Gastroesophageal sphincter (tissue), 3 donors: Measurements from ENCODE around the gene LRRC1.

Experiments
- EP300 ChIP-seq: sonication (generic); formaldehyde crosslinking; IDR thresholded peaks from one replicate; pipeline ENCODE4 v1.6.1; 2017; ENCODE audit warnings: antibody characterized with exemption, mild to moderate bottlenecking
- POLR2A ChIP-seq, 2 donors: fragments of 450-650 bp; IDR thresholded peaks; one replicate each; pipeline ENCODE4 v1.6.1; 2017; ENCODE audit warnings: antibody characterized with exemption in 2 of 2, mild to moderate bottlenecking in 2 of 2, moderate library complexity in 1 of 2
- TF ChIP-seq, protein P1 (sequence below), 4 experiments: fragments of 200-600 bp in 2 of 4; fragments of 450-650 bp in 2 of 4; sonication (generic) in 1 of 4; IDR thresholded peaks; one replicate each; pipeline ENCODE4 v1.5.1; 2017 to 2019; ENCODE audit warnings: antibody characterized with exemption in 4 of 4, mild to moderate bottlenecking in 2 of 4, moderate library complexity in 2 of 4

- TF ChIP-seq POLR2A (IDR thresholded peaks at IDR 0.05), result no peak
- TF ChIP-seq, protein P1, sequence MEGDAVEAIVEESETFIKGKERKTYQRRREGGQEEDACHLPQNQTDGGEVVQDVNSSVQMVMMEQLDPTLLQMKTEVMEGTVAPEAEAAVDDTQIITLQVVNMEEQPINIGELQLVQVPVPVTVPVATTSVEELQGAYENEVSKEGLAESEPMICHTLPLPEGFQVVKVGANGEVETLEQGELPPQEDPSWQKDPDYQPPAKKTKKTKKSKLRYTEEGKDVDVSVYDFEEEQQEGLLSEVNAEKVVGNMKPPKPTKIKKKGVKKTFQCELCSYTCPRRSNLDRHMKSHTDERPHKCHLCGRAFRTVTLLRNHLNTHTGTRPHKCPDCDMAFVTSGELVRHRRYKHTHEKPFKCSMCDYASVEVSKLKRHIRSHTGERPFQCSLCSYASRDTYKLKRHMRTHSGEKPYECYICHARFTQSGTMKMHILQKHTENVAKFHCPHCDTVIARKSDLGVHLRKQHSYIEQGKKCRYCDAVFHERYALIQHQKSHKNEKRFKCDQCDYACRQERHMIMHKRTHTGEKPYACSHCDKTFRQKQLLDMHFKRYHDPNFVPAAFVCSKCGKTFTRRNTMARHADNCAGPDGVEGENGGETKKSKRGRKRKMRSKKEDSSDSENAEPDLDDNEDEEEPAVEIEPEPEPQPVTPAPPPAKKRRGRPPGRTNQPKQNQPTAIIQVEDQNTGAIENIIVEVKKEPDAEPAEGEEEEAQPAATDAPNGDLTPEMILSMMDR (IDR thresholded peaks at IDR 0.05), result no peak
- no peak for TF ChIP-seq EP300
Observed at GRCh38 chr6:53862662-53863462, 68.1 kb downstream of the LRRC1 start.
